MM.1S (cell line): ENCODE results near the gene KRT74.

Source experiments
- DNase-seq: peaks from one replicate; pipeline ENCODE4 v3.0.0-alpha.2; 2015
- H2AFZ ChIP-seq: fragments of 300-600 bp; sonication (generic); 2 replicates; pipeline ENCODE4 v1.6.0; 2016; ENCODE audit warnings: antibody characterized with exemption, low read length
- H3F3A ChIP-seq: fragments of 300-600 bp; sonication (generic); 2 replicates; pipeline ENCODE4 v1.6.1; 2016; ENCODE audit warnings: mild to moderate bottlenecking, antibody characterized with exemption, low read length, moderate library complexity, mixed read lengths; ENCODE audit not compliant: insufficient read depth
- H3K27ac ChIP-seq: fragments of 300-600 bp; sonication (generic); 2 replicates; pipeline ENCODE4 v1.5.1; 2016; ENCODE audit warnings: mild to moderate bottlenecking, low read length
- H3K27me3 ChIP-seq: fragments of 300-600 bp; sonication (generic); replicated peaks from 2 replicates; pipeline ENCODE4 v1.6.0; 2016; ENCODE audit warnings: low read length; ENCODE audit not compliant: insufficient read depth
- H3K36me3 ChIP-seq: fragments of 300-600 bp; sonication (generic); replicated peaks from 2 replicates; pipeline ENCODE4 v1.6.1; 2016; ENCODE audit warnings: mild to moderate bottlenecking, low read length, mixed read lengths; ENCODE audit not compliant: insufficient read depth
- H3K4me1 ChIP-seq: fragments of 300-600 bp; sonication (generic); 2 replicates; pipeline ENCODE4 v1.6.1; 2016; ENCODE audit warnings: low read length, mixed read lengths
- H3K4me2 ChIP-seq: fragments of 300-600 bp; sonication (generic); 2 replicates; pipeline ENCODE4 v1.6.0; 2016; ENCODE audit warnings: low read depth, low read length
- H3K4me3 ChIP-seq: fragments of 300-600 bp; sonication (generic); 2 replicates; pipeline ENCODE4 v1.5.1; 2016; ENCODE audit warnings: low read length, mixed read lengths
- H3K79me2 ChIP-seq: fragments of 300-600 bp; sonication (generic); 2 replicates; pipeline ENCODE4 v1.6.1; 2016; ENCODE audit warnings: mixed run types, low read length, mixed read lengths
- H3K9ac ChIP-seq: fragments of 300-600 bp; sonication (generic); 2 replicates; pipeline ENCODE4 v1.6.1; 2016; ENCODE audit warnings: low read length, mixed read lengths
- H3K9me2 ChIP-seq: fragments of 300-600 bp; sonication (generic); replicated peaks from 2 replicates; pipeline ENCODE4 v1.6.1; 2016; ENCODE audit warnings: mild to moderate bottlenecking, low read length, mixed read lengths; ENCODE audit not compliant: insufficient read depth
- H3K9me3 ChIP-seq: fragments of 300-600 bp; sonication (generic); replicated peaks from 2 replicates; pipeline ENCODE4 v1.6.1; 2016; ENCODE audit warnings: mild to moderate bottlenecking, low read length, mixed read lengths; ENCODE audit not compliant: insufficient read depth
- H4K20me1 ChIP-seq: fragments of 300-600 bp; sonication (generic); 2 replicates; pipeline ENCODE4 v1.6.1; 2016; ENCODE audit warnings: mild to moderate bottlenecking, low read length, moderate library complexity, mixed read lengths; ENCODE audit not compliant: insufficient read depth
- EZH2 ChIP-seq: fragments of 300-600 bp; sonication (generic); optimal IDR thresholded peaks from 2 replicates; pipeline ENCODE3; 2017; ENCODE audit warnings: low read depth, mild to moderate bottlenecking, antibody characterized with exemption, low read length, mixed read lengths
- EZH2phosphoT487 ChIP-seq: fragments of 300-600 bp; sonication (generic); IDR thresholded peaks from 2 replicates; pipeline ENCODE4 v1.6.1; 2018; ENCODE audit warnings: antibody characterized with exemption, low read length
- TF ChIP-seq, protein P1 (sequence below): fragments of 300-600 bp; sonication (generic); IDR thresholded peaks from 2 replicates; pipeline ENCODE4 v1.5.1; 2016; ENCODE audit warnings: antibody characterized with exemption, low read length, mixed read lengths

KRT74 gene

DNA sequence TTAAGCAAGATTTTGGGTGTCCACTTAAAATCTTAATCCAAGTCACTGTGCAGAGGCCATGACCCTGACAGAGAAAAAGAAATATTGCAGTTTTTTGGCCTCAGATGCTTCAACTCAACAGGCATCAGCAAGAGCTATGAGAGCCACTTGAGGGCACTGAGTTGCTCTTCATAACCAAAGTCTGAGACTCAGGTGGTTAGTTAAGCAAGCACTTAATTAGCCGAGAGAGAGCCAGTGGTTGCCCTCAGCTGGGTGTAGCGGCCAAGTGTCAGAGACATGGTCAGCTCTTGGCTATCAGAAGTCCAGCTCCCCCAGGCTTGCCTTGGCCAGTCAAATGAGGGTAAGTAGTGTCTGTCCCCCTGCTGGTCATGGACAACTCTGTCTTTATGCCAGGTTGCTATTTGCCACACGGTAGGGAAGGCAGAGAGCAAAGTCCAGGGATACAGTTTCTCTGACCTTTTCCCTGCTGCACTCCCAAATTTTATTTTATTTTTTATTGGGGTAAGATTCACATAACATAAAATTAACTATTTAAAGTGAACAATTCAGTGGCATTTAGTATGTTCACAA, 11.7 kb downstream of the KRT74 start:
- no peak for TF ChIP-seq EZH2phosphoT487
- TF ChIP-seq, protein P1, sequence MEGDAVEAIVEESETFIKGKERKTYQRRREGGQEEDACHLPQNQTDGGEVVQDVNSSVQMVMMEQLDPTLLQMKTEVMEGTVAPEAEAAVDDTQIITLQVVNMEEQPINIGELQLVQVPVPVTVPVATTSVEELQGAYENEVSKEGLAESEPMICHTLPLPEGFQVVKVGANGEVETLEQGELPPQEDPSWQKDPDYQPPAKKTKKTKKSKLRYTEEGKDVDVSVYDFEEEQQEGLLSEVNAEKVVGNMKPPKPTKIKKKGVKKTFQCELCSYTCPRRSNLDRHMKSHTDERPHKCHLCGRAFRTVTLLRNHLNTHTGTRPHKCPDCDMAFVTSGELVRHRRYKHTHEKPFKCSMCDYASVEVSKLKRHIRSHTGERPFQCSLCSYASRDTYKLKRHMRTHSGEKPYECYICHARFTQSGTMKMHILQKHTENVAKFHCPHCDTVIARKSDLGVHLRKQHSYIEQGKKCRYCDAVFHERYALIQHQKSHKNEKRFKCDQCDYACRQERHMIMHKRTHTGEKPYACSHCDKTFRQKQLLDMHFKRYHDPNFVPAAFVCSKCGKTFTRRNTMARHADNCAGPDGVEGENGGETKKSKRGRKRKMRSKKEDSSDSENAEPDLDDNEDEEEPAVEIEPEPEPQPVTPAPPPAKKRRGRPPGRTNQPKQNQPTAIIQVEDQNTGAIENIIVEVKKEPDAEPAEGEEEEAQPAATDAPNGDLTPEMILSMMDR: 0 out of 2 replicates have a peak, but pooled peaks have one; percentile 6
- Histone ChIP-seq H3K9me3 (no peaks in the 10 kb centered on the region), H3K9me2 (no peaks in the 10 kb centered on the region), H4K20me1 (no peaks in the 10 kb centered on the region), H3K4me2 (no peak overlapping the region), H3K27ac (no peak overlapping the region), H3K4me1 (no peaks in the 10 kb centered on the region), H3K79me2 (no peaks in the 10 kb centered on the region), H3K4me3 (no peak overlapping the region), H3K9ac (no peak overlapping the region), H3K36me3 (no peaks in the 10 kb centered on the region), H3K27me3 (peaks cover 86% of the 10 kb centered on the region), H3F3A (no peaks in the 10 kb centered on the region), H2AFZ (no peak overlapping the region)
- DNase-seq: no peak

DNA sequence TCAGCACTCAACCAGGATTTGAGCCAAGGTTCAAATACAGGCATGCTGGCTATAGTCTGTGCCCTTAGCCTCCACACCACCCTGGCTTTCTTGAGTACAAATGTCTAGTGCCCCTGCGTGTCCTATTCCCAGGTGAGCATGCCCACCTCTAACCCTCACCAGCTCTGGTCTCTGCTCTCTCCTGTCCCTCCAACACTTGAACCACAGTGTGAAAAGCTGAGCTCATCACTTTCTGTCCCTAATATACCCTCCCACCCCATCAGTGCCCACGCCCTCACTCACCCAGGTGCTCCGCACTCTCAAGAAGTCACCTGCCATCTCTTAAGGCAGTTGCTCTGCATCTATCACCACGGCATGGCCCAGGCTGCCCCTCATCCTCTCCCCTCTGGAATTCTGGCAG, 13.7 kb downstream of the KRT74 start:
- Histone ChIP-seq H3K36me3 (no peaks in the 10 kb centered on the region), H3K4me3 (no peak overlapping the region), H3F3A (no peaks in the 10 kb centered on the region), H3K4me2 (no peak overlapping the region), H3K9ac (no peak overlapping the region), H3K27me3 (peaks cover 86% of the 10 kb centered on the region), H2AFZ (no peak overlapping the region), H3K4me1 (no peaks in the 10 kb centered on the region), H3K9me3 (no peaks in the 10 kb centered on the region), H4K20me1 (no peaks in the 10 kb centered on the region), H3K27ac (no peak overlapping the region), H3K79me2 (no peaks in the 10 kb centered on the region), H3K9me2 (no peaks in the 10 kb centered on the region)
- no peak for TF ChIP-seq EZH2
- TF ChIP-seq, protein P1: no peak
- no peak for TF ChIP-seq EZH2phosphoT487
- DNase-seq: no peak

DNA sequence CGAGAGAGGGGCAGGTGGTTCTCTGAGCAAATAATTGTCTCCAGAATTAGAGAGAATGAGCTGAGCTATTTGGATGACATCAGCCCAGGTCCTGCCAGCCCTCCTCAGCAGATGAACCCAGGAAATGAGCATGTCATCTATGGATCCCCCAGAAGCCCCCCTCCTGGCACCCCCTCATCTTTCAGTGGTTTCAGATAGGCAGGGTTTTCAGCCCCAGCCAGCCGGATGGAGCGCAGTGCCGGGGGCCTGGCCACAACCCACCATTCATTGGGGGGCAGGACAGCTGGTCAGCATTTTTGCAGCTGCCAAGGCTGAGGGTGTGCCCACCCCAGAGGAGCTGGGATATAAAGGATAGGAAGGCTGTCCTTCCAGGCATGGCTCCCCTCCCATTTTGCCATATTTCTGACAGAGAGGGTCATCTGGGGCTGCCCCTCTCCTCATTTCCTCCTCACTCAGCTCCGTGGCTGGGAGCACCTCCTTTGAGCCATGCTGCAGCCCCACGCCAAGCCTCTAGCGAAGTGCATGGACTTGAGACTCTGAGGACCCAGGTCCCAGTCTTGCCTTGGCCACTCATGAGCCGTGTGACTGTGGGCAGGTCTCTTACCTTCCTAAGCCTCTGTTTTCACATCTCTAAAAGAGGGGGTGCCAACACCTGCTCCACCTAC, 14.7 kb downstream of the KRT74 start:
- H3K79me2 ChIP-seq: no peaks in the 10 kb centered on the region
- H3K9me3 ChIP-seq: no peaks in the 10 kb centered on the region
- no peaks in the 10 kb centered on the region for H3K36me3 ChIP-seq
- no peak for DNase-seq
- no peaks in the 10 kb centered on the region for H3K9me2 ChIP-seq
- no peaks in the 10 kb centered on the region for H4K20me1 ChIP-seq
- H3K27me3 ChIP-seq: peaks cover 87% of the 10 kb centered on the region
- no peaks in the 10 kb centered on the region for H3K4me1 ChIP-seq
- H3F3A ChIP-seq: no peaks in the 10 kb centered on the region
- TF ChIP-seq EZH2 (no peak), EZH2phosphoT487 (no peak)
- TF ChIP-seq, protein P1: no peak
- no peak overlapping the region for H3K4me2 ChIP-seq
- no peak overlapping the region for H2AFZ ChIP-seq
- no peak overlapping the region for H3K9ac ChIP-seq
- no peak overlapping the region for H3K4me3 ChIP-seq
- H3K27ac ChIP-seq: no peak overlapping the region
